ENCODE measurements around the gene ZGRF1.
"Not testable (repeated sequence)": the region's sequence is repeated elsewhere in the genome, so short reads cannot be mapped to it uniquely, and the experiment has no call there.

The ZGRF1 gene

GRCh38 chr4:112636688-112637551, at the start of gene ZGRF1, which contains the start of gene LARP7:
Gene ZGRF1, minus strand, starts transcription at chr4:112636909. Its CDS starts 3,733 bp downstream, at chr4:112633176.
Gene LARP7, plus strand, starts transcription at chr4:112637143. Its CDS starts 7,527 bp downstream, at chr4:112644670.
- DNase-seq: peak; percentile 99

DNA sequence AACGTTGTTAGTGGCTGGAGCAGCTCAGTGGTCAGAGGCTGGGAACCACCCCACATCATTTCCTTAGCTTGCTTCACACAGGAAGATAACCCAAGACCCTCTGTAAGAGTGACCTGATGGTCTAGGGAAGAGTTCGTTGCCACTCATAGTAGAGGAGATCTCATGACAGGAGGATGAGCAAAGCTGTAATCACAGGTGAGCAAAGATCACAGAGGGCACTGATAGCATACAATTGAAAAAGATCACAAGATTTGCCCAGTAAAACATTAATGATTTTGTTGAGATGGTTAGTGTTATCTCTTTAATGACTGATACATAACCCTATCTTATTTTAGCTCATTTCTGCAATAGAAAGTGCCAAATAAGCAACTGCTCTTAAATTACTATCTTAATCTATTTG, 44.3 kb upstream of the ZGRF1 start:
- DNase-seq: no peak

GRCh38 chr4:112677519-112678091, 40.9 kb upstream of the ZGRF1 start:
- DNase-seq: no peak

- DNase-seq: no peak
Measured at GRCh38 chr4:112674376-112674775, 37.7 kb upstream of the ZGRF1 start.

- no peak for DNase-seq
Measured at GRCh38 chr4:112673686-112674085, 37.0 kb upstream of the ZGRF1 start.

- no peak for DNase-seq
Measured at GRCh38 chr4:112673076-112673475, 36.4 kb upstream of the ZGRF1 start.

- DNase-seq: no peak
Measured at GRCh38 chr4:112668131-112668530, 31.4 kb upstream of the ZGRF1 start.

DNA sequence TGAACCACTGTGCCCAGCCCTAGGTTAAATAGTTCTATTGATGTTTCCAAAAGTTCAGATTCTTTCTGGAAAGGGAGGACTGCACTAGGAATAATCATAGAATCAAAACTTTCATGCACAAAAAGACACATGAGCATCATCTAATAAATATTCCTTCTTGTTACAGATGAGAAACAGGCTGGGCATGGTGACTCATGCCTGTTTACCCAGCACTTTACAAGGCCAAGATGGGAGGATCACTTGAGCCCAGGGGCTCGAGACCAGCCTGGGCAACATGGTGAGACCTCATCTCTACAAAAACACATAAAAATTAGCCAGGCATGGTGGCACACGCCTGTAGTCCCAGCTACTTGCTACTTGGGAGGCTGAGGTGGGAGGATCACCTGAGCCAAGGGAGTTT, 27.9 kb upstream of the ZGRF1 start:
- no peak for DNase-seq

DNA sequence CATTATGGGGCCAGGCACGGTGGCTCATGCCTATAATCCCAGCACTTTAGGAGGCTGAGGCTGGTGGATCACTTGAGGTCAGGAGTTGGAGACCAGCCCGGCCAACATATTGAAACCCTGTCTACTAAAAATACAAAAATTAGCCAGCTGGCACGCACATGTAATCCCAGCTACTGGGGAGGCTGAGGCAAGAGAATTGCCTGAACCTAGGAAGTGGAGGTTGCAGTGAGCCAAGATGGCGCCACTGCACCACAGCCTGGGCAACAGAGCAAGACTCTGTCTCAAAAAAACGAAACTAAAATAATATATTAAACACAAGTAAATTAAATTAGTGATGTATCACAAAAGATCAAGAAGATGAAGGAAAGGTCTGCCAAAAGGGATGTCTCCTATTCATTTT, 19.4 kb upstream of the ZGRF1 start:
- not testable (repeated sequence) for DNase-seq

GRCh38 chr4:112655270-112655669, 18.6 kb upstream of the ZGRF1 start:
- no peak for DNase-seq

- DNase-seq: no peak
Measured at GRCh38 chr4:112652216-112652615, 15.5 kb upstream of the ZGRF1 start.

DNA sequence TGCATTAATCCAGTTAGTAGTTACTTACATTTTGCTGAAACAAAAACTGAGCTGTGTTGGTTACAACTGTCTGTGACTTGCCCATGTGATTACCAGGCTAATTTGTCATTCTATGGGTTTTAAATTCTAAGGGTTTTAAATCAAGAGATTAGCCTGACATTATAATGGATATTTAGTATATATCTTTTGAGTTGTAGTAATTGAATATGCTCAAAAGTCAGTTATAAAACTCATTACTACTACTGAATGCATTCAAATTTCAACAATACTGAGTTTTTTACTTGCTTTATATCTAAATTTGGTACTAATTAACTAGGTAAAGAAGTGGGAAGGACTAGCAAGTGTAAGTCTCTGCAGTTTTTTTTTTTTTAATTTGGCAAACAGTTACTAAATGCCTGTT, 14.9 kb upstream of the ZGRF1 start:
- no peak for DNase-seq

DNA sequence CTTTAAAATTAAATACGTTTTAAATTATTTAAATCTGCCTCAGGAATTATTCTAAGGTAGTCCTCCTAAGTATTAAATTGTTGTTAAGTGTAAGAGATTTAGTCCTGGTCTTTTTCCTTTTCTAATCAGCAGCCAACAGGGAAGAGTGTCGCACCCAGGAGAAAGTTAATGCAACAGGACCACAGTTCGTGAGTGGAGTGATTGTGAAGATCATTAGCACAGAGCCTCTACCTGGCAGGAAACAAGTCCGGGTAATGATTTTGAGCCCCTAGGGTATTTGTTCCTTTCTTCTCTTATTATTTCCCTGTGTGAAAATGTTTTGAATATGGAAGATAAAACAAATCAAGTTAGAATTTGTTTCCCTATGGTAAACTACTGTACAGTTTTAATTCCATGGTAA, 13.6 kb upstream of the ZGRF1 start:
- DNase-seq: no peak

- no peak for DNase-seq
Measured at GRCh38 chr4:112649055-112649408, 12.3 kb upstream of the ZGRF1 start.

GRCh38 chr4:112648263-112649054, 11.8 kb upstream of the ZGRF1 start:
- no peak for DNase-seq

DNA sequence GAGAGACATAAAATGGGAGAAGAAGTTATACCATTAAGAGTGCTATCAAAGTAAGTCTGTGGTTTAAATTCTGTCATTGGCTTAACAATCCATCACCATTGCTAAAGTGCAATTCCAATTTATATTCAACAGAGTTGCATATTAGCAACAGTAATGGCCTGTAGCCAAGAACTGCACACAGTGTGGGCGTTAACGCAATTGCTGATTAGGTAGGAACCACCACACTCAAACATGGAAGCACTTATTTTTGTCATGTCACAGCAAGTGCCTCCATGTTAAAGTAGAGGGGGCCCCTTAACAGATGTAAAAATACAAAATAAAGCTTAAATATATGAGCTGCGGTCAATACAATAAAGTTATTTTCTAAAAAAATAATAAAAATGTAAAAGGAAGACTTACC, 11.1 kb upstream of the ZGRF1 start:
- DNase-seq: no peak

GRCh38 chr4:112646632-112647537, 10.2 kb upstream of the ZGRF1 start:
- DNase-seq: no peak

DNA sequence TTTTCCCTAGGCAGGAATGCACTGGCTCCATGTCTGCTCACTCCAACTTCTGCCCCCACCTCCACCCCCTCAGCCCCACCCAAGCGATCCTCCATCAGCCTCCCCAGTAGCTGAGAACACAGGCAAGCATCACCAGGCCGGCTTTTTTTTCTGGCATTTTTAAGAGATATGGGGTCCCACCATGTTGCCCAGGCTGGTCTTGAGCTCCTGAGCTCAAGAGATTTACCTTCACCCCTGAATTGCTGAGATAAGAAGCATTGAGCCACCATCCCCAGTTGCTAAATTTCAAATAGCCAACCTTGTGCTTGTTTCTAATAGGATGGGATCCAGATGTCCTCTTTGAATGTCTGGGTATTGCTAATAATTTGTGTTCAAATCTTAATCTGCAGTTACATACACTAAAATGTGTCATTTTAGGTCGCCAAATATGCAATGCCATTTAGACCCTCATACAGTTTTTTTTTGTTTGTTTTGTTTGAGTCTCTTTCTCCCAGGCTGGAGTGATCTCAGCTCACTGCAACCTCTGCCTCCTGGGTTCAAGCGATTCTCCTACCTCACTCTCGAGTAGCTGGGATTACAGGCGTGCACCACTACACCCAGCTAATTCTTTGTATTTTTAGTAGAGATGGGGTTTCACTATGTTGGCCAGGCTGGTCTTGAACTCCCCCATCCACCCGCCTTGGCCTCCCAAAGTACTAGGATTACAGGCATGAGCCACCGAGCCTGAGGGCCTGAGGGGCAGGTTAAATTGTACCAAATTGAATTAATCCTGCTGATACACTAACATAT, 9.0 kb upstream of the ZGRF1 start:
- no peak for DNase-seq

GRCh38 chr4:112644595-112645535, 8.2 kb upstream of the ZGRF1 start:
- DNase-seq: not testable (repeated sequence)

DNA sequence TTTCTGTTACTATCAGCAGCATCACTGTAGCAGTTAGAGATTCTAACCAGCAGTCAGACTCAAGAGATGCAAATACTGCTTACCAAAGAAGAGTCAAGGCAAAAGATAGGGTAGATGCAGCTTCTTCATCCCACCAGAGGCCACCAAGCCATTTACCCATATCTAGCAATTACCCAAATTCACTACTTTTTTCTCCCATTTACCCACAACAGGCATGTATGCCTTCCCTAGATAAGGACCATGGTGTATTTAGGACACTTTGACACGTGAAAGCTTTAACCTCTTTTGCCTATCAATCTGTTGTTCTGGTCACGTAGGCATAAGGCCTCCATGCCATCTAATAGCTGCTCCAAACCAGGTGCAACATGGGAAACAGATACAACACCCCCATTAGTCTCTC, 5.8 kb upstream of the ZGRF1 start:
- no peak for DNase-seq

DNA sequence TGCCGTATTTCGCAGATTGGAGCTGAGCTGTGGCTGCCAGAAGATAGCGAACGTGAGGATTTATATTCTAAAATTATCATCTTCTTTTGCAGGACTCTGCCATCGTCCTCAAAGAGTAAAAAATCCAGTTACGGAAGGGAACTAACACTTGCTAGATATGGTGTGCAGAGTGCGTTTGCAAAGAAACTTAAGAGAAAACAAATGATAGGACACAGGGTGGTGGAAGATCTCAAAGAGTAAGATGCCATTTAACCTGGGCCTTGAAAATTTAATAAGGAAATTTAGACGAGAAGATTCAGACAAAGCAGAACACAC, 800 bp upstream of the ZGRF1 start:
- DNase-seq: no peak
